Ascending aorta (tissue), 2 donors: ENCODE results near the gene ZNF678. TPM values are rescaled to one million over a fixed set of nuclear protein-coding genes. Genes with fewer than 3 reads are reported as not detected.

Experiments used
- DNase-seq, 2 donors: peaks; one replicate each; pipeline ENCODE4 v3.0.0-alpha.2; 2019; ENCODE audit warnings: low spot score in 2 of 2
- H3K27ac ChIP-seq, 2 donors: fragments of 200-600 bp; sonication (generic); one replicate each; pipeline ENCODE4 v1.5.1; 2016 to 2017; ENCODE audit warnings: mild to moderate bottlenecking in 1 of 2
- H3K27me3 ChIP-seq: fragments of 200-600 bp; sonication (generic); one replicate; pipeline ENCODE4 v1.5.1; 2017
- H3K36me3 ChIP-seq, 2 donors: fragments of 200-600 bp; sonication (generic); one replicate each; pipeline ENCODE4 v1.5.1; 2016
- H3K4me1 ChIP-seq, 2 donors: fragments of 200-600 bp; sonication (generic); one replicate each; pipeline ENCODE4 v1.5.1; 2016 to 2017; ENCODE audit warnings: mild to moderate bottlenecking in 1 of 2
- H3K4me3 ChIP-seq, 2 donors: fragments of 200-600 bp; sonication (generic); one replicate each; pipeline ENCODE4 v1.5.1; 2016 to 2017; ENCODE audit warnings: mild to moderate bottlenecking in 1 of 2
- H3K9me3 ChIP-seq, 2 donors: fragments of 200-600 bp; sonication (generic); one replicate each; pipeline ENCODE4 v1.5.1; 2016
- intact Hi-C: fragments of 100-400 bp; cut with DNase I; formaldehyde crosslinking; loops from one replicate; pipeline ENCODE4 v1.15.1; 2023
- total RNA-seq: library from RNA; depleted of rRNA; stranded (reverse); fragments of >200 nt; gene quantifications from one replicate; pipeline ENCODE4 v1.1.0, GENCODE V29; 2016
- TF ChIP-seq, protein P1 (sequence below), 3 experiments: fragments of 200-600 bp in 2 of 3; fragments of 450-650 bp in 1 of 3; sonication (generic) in 2 of 3; IDR thresholded peaks; one replicate each; pipeline ENCODE4 v1.5.1; 2016 to 2019; ENCODE audit warnings: antibody characterized with exemption in 3 of 3, mild to moderate bottlenecking in 1 of 3, moderate library complexity in 1 of 3

The ZNF678 gene
- total RNA-seq: 0.75 TPM

DNA sequence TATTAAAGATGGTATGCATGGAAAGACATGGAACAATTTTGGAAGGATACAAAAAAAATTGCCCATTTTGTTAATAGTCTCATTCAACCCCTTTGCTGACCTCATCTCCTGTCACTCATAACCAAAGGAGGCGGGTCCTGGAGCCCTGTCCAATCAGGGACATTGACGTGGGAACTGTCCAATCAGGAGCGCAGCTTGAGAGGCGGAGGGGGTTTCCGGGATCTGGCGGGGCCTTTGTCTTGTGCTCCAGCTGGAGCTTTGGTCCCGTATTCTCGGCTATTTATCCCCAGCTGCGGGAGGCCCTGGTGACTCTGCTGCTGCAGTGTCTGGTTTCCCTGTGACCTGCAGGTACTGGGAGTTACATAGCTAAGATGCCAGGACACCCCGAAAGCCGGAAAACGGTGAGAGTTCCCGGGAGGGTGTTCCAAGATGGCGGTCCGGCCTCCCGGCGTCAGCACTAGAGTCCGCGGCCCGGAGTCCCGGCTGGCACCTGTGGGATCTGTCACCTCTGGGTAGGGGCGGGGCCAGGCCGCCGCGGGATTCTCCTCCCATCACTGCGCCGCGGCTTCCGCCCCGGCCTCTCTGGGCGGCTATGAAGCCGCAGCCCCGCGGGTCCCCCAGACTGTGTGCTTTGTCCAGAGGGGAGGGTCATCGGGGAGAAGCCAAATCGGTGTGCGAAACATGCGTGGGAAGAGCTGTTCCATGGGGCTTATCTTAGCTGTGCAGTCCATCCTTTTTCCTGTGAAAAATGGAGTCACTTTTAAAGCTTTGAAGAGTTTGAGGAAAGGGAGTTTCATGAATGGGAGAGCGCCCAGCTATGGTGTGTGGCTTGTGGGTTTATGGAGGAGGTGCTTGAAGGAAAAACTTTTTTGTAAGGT is at the start of gene ZNF678:
ZNF678 (plus strand) TSS at position 233 of the 878 bp plus-strand sequence. CDS start 87,436 bp downstream, outside the sequence.
- TF ChIP-seq, protein P1, sequence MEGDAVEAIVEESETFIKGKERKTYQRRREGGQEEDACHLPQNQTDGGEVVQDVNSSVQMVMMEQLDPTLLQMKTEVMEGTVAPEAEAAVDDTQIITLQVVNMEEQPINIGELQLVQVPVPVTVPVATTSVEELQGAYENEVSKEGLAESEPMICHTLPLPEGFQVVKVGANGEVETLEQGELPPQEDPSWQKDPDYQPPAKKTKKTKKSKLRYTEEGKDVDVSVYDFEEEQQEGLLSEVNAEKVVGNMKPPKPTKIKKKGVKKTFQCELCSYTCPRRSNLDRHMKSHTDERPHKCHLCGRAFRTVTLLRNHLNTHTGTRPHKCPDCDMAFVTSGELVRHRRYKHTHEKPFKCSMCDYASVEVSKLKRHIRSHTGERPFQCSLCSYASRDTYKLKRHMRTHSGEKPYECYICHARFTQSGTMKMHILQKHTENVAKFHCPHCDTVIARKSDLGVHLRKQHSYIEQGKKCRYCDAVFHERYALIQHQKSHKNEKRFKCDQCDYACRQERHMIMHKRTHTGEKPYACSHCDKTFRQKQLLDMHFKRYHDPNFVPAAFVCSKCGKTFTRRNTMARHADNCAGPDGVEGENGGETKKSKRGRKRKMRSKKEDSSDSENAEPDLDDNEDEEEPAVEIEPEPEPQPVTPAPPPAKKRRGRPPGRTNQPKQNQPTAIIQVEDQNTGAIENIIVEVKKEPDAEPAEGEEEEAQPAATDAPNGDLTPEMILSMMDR (IDR thresholded peaks at IDR 0.05): no peak
- H3K9me3 ChIP-seq: no peaks in the 10 kb centered on the region
- H3K4me1 ChIP-seq: peaks cover 0 to 6% of the 10 kb centered on the region in 2 donors
- H3K36me3 ChIP-seq: no peaks in the 10 kb centered on the region
- peak within 1 kb of the TSS; percentile 65 to 71 for H3K4me3 ChIP-seq
- intact Hi-C loops: loop anchor here (1.0 to 5.0 kb wide), 4 partner anchors 21 to 519 kb away; partner anchors contain the start of genes ARF1 and CDC42BPA
- peak; percentile 78 to 95 for DNase-seq
- no peaks in the 10 kb centered on the region for H3K27me3 ChIP-seq
- peak within 1 kb of the TSS; percentile 68 to 80 for H3K27ac ChIP-seq

DNA sequence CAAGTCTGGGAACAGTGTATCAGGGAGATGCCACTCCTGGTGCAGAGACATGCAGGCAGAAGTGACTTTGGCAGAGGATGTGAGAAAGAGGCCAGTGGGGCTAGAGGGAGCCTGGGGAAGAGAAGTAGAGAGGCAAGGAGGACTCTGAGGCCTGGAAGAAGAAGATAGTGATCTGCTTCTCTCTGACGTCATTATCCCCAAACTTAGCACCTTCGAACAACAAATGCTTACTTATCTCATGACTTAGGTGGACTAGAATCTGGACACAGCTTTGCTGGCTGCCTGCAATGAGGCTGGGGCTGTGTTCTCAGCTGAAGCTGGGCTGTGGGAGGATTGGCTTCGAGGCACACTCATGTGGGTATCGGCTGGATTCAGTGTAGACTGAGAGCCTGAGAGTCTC is 44.5 kb upstream of the ZNF678 start:
- Histone ChIP-seq H3K4me3 (no peak overlapping the region), H3K36me3 (no peaks in the 10 kb centered on the region), H3K4me1 (no peaks in the 10 kb centered on the region), H3K9me3 (peaks cover 0 to 16% of the 10 kb centered on the region in 2 donors), H3K27ac (no peak overlapping the region), H3K27me3 (no peaks in the 10 kb centered on the region)
- TF ChIP-seq, protein P1 (IDR thresholded peaks at IDR 0.05): no peak
- DNase-seq: no peak
- intact Hi-C loops: no loop called here

DNA sequence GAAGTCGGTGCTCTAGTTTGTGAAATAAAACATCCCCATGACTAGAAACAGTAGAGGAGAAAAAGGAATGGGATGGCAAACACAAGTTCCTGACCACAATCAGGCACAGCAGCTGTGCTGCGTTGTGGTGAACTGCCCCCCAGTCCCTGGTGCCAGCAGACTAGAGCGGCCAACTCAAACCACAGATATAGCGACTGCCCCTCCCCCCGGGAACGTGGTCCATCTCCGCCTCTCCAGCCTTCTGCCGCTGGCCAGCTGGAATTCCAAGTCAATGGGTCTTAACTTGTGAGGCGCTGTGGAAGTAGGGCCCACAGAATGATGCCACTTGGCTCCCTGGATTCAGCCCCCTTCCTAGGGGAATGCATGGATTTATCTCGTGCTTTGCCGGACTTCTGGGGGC is 41.6 kb upstream of the ZNF678 start:
- no peak for DNase-seq
- TF ChIP-seq, protein P1 (IDR thresholded peaks at IDR 0.05): no peak
- Histone ChIP-seq H3K9me3 (peaks cover 7 to 45% of the 10 kb centered on the region in 2 donors), H3K27ac (no peak overlapping the region), H3K4me1 (no peaks in the 10 kb centered on the region), H3K36me3 (no peaks in the 10 kb centered on the region), H3K27me3 (no peaks in the 10 kb centered on the region), H3K4me3 (no peak overlapping the region)
- intact Hi-C loops: no loop called here

DNA sequence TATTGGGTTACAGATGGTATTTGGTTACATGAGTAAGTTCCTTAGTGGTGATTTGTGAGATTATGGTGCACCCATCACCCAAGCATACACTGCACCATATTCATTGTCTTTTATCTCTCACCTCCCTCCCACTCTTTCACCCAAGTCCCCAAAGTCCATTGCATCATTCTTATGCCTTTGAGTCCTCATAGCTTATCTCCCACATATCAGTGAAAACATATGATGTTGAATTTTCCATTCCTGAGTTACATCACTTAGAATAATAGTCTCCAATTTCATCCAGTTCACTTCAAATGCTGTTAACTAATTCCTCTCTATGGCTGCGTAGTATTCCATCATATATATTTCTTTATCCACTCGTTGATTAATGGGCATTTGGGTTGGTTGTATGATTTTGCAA is 36.8 kb upstream of the ZNF678 start:
- peaks cover 45 to 92% of the 10 kb centered on the region in 2 donors for H3K9me3 ChIP-seq
- H3K27ac ChIP-seq: no peak overlapping the region
- H3K36me3 ChIP-seq: no peaks in the 10 kb centered on the region
- no peaks in the 10 kb centered on the region for H3K27me3 ChIP-seq
- intact Hi-C loops: no loop called here
- DNase-seq: no peak
- TF ChIP-seq, protein P1 (IDR thresholded peaks at IDR 0.05): no peak
- no peak overlapping the region for H3K4me3 ChIP-seq
- H3K4me1 ChIP-seq: no peaks in the 10 kb centered on the region

DNA sequence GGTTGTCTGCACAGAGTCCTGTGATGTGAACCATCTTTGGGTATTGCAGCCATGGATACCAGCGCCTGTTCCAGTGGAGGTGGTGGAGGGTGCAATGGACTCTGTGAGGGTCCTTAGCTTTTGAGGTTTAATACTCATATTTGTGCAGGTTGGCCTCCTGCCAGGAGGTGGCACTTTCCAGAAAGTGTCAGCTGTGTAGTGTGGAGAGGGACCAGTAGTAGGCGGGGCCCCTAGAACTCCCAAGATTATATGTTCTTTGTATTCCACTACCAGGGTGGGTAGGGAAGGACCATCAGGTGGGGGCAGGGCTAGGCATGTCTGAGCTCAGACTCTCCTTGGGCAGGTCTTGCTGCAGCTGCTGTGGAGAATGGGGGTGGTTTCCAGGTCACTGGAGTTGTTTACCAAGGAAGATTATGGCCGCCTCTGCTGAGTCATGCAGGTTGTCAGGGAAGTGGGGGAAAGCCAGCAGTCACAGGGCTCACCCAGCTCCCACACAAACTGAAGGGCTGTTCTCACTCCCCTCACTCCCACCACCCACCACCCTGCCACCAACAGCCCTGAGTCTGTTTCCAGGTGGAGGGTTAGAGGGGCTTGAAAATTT is 31.2 kb upstream of the ZNF678 start:
- H3K36me3 ChIP-seq: peaks cover 0 to 14% of the 10 kb centered on the region in 2 donors
- H3K27me3 ChIP-seq: no peaks in the 10 kb centered on the region
- intact Hi-C loops: no loop called here
- peaks cover 51 to 100% of the 10 kb centered on the region in 2 donors for H3K9me3 ChIP-seq
- no peaks in the 10 kb centered on the region for H3K4me1 ChIP-seq
- H3K27ac ChIP-seq: no peak overlapping the region
- TF ChIP-seq, protein P1 (IDR thresholded peaks at IDR 0.05): no peak
- DNase-seq: no peak
- no peak overlapping the region for H3K4me3 ChIP-seq
